Liver (tissue), 9 donors: Measurements from ENCODE around the gene TSHZ2. TPM values are rescaled to one million over a fixed set of nuclear protein-coding genes. Genes with fewer than 3 reads are reported as not detected.

Experiments used
- DNase-seq: peaks from one replicate; pipeline ENCODE4 v3.0.0-alpha.2; 2017; ENCODE audit warnings: low spot score
- H3K27ac ChIP-seq, 2 donors: one replicate each; pipeline ENCODE4 v1.7.0; 2013; ENCODE audit warnings: inconsistent platforms in 2 of 2, low read length in 2 of 2, control low read depth in 1 of 2, low read depth in 1 of 2, mild to moderate bottlenecking in 1 of 2
- H3K27me3 ChIP-seq, 4 donors: one replicate each; pipeline versions ENCODE4 v1.6.1 to v1.7.0; 2013; ENCODE audit warnings: low read length in 3 of 4, inconsistent platforms in 1 of 4, mild to moderate bottlenecking in 1 of 4, moderate library complexity in 1 of 4; ENCODE audit not compliant: control insufficient read depth in 4 of 4, insufficient read depth in 4 of 4
- H3K36me3 ChIP-seq, 4 donors: one replicate each; pipeline versions ENCODE4 v1.6.1 to v1.7.0; 2013; ENCODE audit warnings: low read length in 3 of 4, mild to moderate bottlenecking in 3 of 4, low read depth in 1 of 4, moderate library complexity in 1 of 4; ENCODE audit not compliant: control insufficient read depth in 4 of 4, insufficient read depth in 3 of 4
- H3K4me1 ChIP-seq, 4 donors: one replicate each; pipeline versions ENCODE4 v1.6.1 to v1.7.0; 2013; ENCODE audit warnings: low read length in 3 of 4, mild to moderate bottlenecking in 3 of 4, moderate library complexity in 1 of 4; ENCODE audit not compliant: control insufficient read depth in 4 of 4, insufficient read depth in 4 of 4
- H3K4me3 ChIP-seq, 3 donors: one replicate each; pipeline versions ENCODE4 v1.6.1 to v1.7.0; 2013; ENCODE audit warnings: low read length in 3 of 3, control low read depth in 1 of 3, low read depth in 1 of 3, mild to moderate bottlenecking in 1 of 3
- H3K9ac ChIP-seq, 2 donors: one replicate each; pipeline ENCODE4 v1.7.0; 2013; ENCODE audit warnings: low read length in 2 of 2, mild to moderate bottlenecking in 2 of 2, moderate library complexity in 2 of 2, control low read depth in 1 of 2, low read depth in 1 of 2
- H3K9me3 ChIP-seq, 4 donors: one replicate each; pipeline versions ENCODE4 v1.6.1 to v1.7.0; 2013; ENCODE audit warnings: low read length in 3 of 4; ENCODE audit not compliant: control insufficient read depth in 4 of 4
- ATF3 ChIP-seq: IDR thresholded peaks from 2 replicates; pipeline ENCODE4 v1.6.1; 2016; ENCODE audit warnings: antibody characterized with exemption
- CTCF ChIP-seq: fragments of 150-350 bp; IDR thresholded peaks from 2 replicates; pipeline ENCODE4 v1.5.1; 2017; ENCODE audit warnings: improper control_type of control experiment, low read depth, low read length; ENCODE audit not compliant: missing input control
- EGR1 ChIP-seq, 2 donors: IDR thresholded peaks; 2 replicates each; pipeline ENCODE4 v1.6.1; 2016 to 2018; ENCODE audit warnings: antibody characterized with exemption in 2 of 2, low read depth in 2 of 2
- FOXA1 ChIP-seq: IDR thresholded peaks from 2 replicates; pipeline ENCODE4 v1.6.1; 2016; ENCODE audit warnings: antibody characterized with exemption
- GABPA ChIP-seq, 2 donors: IDR thresholded peaks in 1 of 2; conservative IDR thresholded peaks in 1 of 2; 2 replicates each; pipeline ENCODE4 v1.6.1; 2016; ENCODE audit warnings: antibody characterized with exemption in 2 of 2, mild to moderate bottlenecking in 1 of 2, moderate library complexity in 1 of 2
- HNF4G ChIP-seq: IDR thresholded peaks from 2 replicates; pipeline ENCODE4 v1.6.1; 2016; ENCODE audit warnings: antibody characterized with exemption
- JUND ChIP-seq, 2 donors: IDR thresholded peaks; 2 replicates each; pipeline ENCODE4 v1.6.1; 2016; ENCODE audit warnings: antibody characterized with exemption in 2 of 2
- MAX ChIP-seq: IDR thresholded peaks from 2 replicates; pipeline ENCODE4 v1.6.1; 2016; ENCODE audit warnings: antibody characterized with exemption
- NR2F2 ChIP-seq: IDR thresholded peaks from 2 replicates; pipeline ENCODE4 v1.6.1; 2016; ENCODE audit warnings: antibody characterized with exemption
- RAD21 ChIP-seq, 2 donors: IDR thresholded peaks; 2 replicates each; pipeline ENCODE4 v1.6.1; 2016; ENCODE audit warnings: antibody characterized with exemption in 2 of 2, mild to moderate bottlenecking in 2 of 2
- REST ChIP-seq: IDR thresholded peaks from 2 replicates; pipeline ENCODE4 v1.6.1; 2016; ENCODE audit warnings: antibody characterized with exemption, mild to moderate bottlenecking
- RXRA ChIP-seq, 2 donors: IDR thresholded peaks; 2 replicates each; pipeline ENCODE4 v1.6.1; 2017 to 2018; ENCODE audit warnings: antibody characterized with exemption in 2 of 2, mild to moderate bottlenecking in 1 of 2
- SP1 ChIP-seq: IDR thresholded peaks from 2 replicates; pipeline ENCODE4 v1.6.1; 2018; ENCODE audit warnings: antibody characterized with exemption, mild to moderate bottlenecking
- TAF1 ChIP-seq: conservative IDR thresholded peaks from 2 replicates; pipeline ENCODE4 v1.6.1; 2016; ENCODE audit warnings: antibody characterized with exemption, mild to moderate bottlenecking
- YY1 ChIP-seq: IDR thresholded peaks from 2 replicates; pipeline ENCODE4 v1.6.1; 2016; ENCODE audit warnings: antibody characterized with exemption, mild to moderate bottlenecking
- ZBTB33 ChIP-seq: IDR thresholded peaks from 2 replicates; pipeline ENCODE4 v1.6.1; 2016; ENCODE audit warnings: antibody characterized with exemption
- WGBS: extraction: QIAGEN DNeasy Blood & Tissue Kit; methylation state at CpG from one replicate; pipeline ENCODE4 v1.1.7; 2013; 5-methylcytosine and 5-hydroxymethylcytosine counted together
- polyA plus RNA-seq, 2 donors: library from polyadenylated mRNA; stranded (reverse) in 1 of 2; unstranded in 1 of 2; fragments of 200-250 nt in 1 of 2; fragments of >200 nt in 1 of 2; fragmentation: Nextera tagmentation in 1 of 2; extraction: Ambion mirVana in 1 of 2; gene quantifications; one replicate each; pipeline versions ENCODE4 v1.2.1 to v1.2.3, GENCODE V29; 2013 to 2015
- total RNA-seq, 2 donors: library from RNA; depleted of rRNA; stranded (reverse); fragments of >200 nt; gene quantifications; one replicate each; pipeline ENCODE4 v1.2.3, GENCODE V29; 2014
- donor health status: healthy.
- donor health status: healthy.
- donor health status: healthy.
- donor health status: healthy.
- donor health status: healthy.

TSHZ2 gene
- total and polyA plus RNA-seq, 4 donors: 2.9 to 11.3 (median 7.8) TPM

- TF ChIP-seq YY1 (no peak), SP1 (no peak), CTCF (no peak), TAF1 (no peak), EGR1 (IDR thresholded peaks at IDR 0.05; ENCODE audit: low read depth in 2 of 2) (no peak), ZBTB33 (no peak), ATF3 (no peak), GABPA (IDR thresholded peaks at IDR 0.05 in 1 of 2, conservative IDR thresholded peaks at IDR 0.05 in 1 of 2) (no peak)
- no peak overlapping the region for H3K9ac ChIP-seq
- H3K9me3 ChIP-seq: no peaks in the 10 kb centered on the region
- peaks cover 10 to 17% (median 16%) of the 10 kb centered on the region in 4 donors for H3K4me1 ChIP-seq
- H3K27me3 ChIP-seq: no peaks in the 10 kb centered on the region
- WGBS: 95% methylated on average over 1 of the region's 1 CpG
- H3K4me3 ChIP-seq: no peak overlapping the region
- DNase-seq: no peak
- no peak overlapping the region for H3K27ac ChIP-seq
- no peaks in the 10 kb centered on the region for H3K36me3 ChIP-seq
Measured at GRCh38 chr20:53072923-53073579, 100.9 kb downstream of the TSHZ2 start.

- TF ChIP-seq HNF4G (no peak), RXRA (IDR thresholded peaks at IDR 0.05) (no peak), FOXA1 (no peak), ATF3 (no peak), RAD21 (IDR thresholded peaks at IDR 0.05) (no peak), REST (no peak), CTCF (no peak), TAF1 (no peak), SP1 (no peak), EGR1 (IDR thresholded peaks at IDR 0.05; ENCODE audit: low read depth in 2 of 2) (no peak), JUND (IDR thresholded peaks at IDR 0.05) (no peak), GABPA (IDR thresholded peaks at IDR 0.05 in 1 of 2, conservative IDR thresholded peaks at IDR 0.05 in 1 of 2) (no peak), MAX (no peak), NR2F2 (no peak)
- peaks cover 10 to 21% (median 18%) of the 10 kb centered on the region in 4 donors for H3K4me1 ChIP-seq
- no peak overlapping the region for H3K9ac ChIP-seq
- WGBS: 92% methylated on average over 4 of the region's 4 CpGs
- DNase-seq: no peak
- H3K27me3 ChIP-seq: no peaks in the 10 kb centered on the region
- no peaks in the 10 kb centered on the region for H3K36me3 ChIP-seq
- H3K27ac ChIP-seq: no peak overlapping the region
- H3K9me3 ChIP-seq: no peaks in the 10 kb centered on the region
- no peak overlapping the region for H3K4me3 ChIP-seq
Measured at GRCh38 chr20:53073636-53074415, 101.7 kb downstream of the TSHZ2 start.
